BE2C (cell line): ENCODE results near the gene PSG4. TPM values are rescaled to one million over a fixed set of nuclear protein-coding genes. Genes with fewer than 3 reads are reported as not detected.
"Not testable (repeated sequence)": the region's sequence is repeated elsewhere in the genome, so short reads cannot be mapped to it uniquely, and the experiment has no call there.

ENCODE experiments used
- DNase-seq: peaks from one replicate; pipeline ENCODE4 v3.0.0-alpha.2; 2020
- H3K27me3 ChIP-seq: fragments of 250-450 bp; sonication (Bioruptor Pico); 2 replicates; pipeline ENCODE4 v1.5.1; 2020; ENCODE audit warnings: mild to moderate bottlenecking
- H3K36me3 ChIP-seq: fragments of 250-450 bp; sonication (Bioruptor Pico); 2 replicates; pipeline ENCODE4 v1.5.1; 2020; ENCODE audit warnings: mild to moderate bottlenecking
- H3K4me1 ChIP-seq: fragments of 250-450 bp; sonication (Bioruptor Pico); 2 replicates; pipeline ENCODE4 v1.5.1; 2020
- H3K4me3 ChIP-seq: 2 replicates; pipeline ENCODE4 v1.5.1; 2011; ENCODE audit warnings: low read depth, low read length
- H3K9me3 ChIP-seq: fragments of 250-450 bp; sonication (Bioruptor Pico); 2 replicates; pipeline ENCODE4 v1.5.1; 2020
- CTCF ChIP-seq: IDR thresholded peaks from 2 replicates; pipeline ENCODE4 v1.5.1; 2012; ENCODE audit warnings: mild to moderate bottlenecking, low read depth, low read length
- polyA plus RNA-seq: library from polyadenylated mRNA; unstranded; fragments of >200 nt; gene quantifications from one replicate; pipeline ENCODE4 v1.2.1, GENCODE V29; 2012; ENCODE audit warnings: low read depth, missing spikeins; ENCODE audit not compliant: insufficient read length, insufficient read depth

PSG4 gene
- not detected for polyA plus RNA-seq

- H3K4me3 ChIP-seq, H3K4me1 ChIP-seq, H3K27me3 ChIP-seq, H3K9me3 ChIP-seq, H3K36me3 ChIP-seq, DNase-seq: not testable (repeated sequence)
Measured at GRCh38 chr19:43205471-43206105, at the start of gene PSG4. PSG4 (minus strand) TSS chr19:43205638; CDS start chr19:43205536, 102 bp downstream.

- not testable (repeated sequence) for H3K4me3 ChIP-seq, DNase-seq, H3K4me1 ChIP-seq, H3K36me3 ChIP-seq, H3K27me3 ChIP-seq, H3K9me3 ChIP-seq
Measured at GRCh38 chr19:43251428-43251827, 46.0 kb upstream of the PSG4 start.

GRCh38 chr19:43250296-43250695, 44.9 kb upstream of the PSG4 start:
- H3K36me3 ChIP-seq, H3K4me1 ChIP-seq, H3K27me3 ChIP-seq, H3K9me3 ChIP-seq, DNase-seq, H3K4me3 ChIP-seq: not testable (repeated sequence)

DNA sequence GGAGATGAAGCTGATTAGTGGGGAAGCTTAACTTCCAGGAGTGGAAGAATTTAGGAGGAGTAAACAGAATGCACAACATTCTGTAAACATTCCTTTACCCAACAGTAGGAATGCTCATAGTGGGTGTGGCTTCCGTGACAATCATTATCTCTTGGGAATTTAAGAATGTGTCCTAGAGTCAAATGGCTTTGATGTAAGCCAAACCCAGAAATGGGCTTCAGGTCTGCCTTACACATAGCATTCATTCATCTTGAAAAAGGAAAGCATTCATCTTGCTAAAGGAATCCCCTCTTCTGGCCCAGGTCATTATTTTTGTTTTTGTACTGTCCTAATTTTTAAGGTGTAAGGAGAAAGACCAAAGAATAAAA, 43.2 kb upstream of the PSG4 start:
- H3K4me3 ChIP-seq, DNase-seq, H3K36me3 ChIP-seq, H3K27me3 ChIP-seq, H3K4me1 ChIP-seq, H3K9me3 ChIP-seq: not testable (repeated sequence)

DNA sequence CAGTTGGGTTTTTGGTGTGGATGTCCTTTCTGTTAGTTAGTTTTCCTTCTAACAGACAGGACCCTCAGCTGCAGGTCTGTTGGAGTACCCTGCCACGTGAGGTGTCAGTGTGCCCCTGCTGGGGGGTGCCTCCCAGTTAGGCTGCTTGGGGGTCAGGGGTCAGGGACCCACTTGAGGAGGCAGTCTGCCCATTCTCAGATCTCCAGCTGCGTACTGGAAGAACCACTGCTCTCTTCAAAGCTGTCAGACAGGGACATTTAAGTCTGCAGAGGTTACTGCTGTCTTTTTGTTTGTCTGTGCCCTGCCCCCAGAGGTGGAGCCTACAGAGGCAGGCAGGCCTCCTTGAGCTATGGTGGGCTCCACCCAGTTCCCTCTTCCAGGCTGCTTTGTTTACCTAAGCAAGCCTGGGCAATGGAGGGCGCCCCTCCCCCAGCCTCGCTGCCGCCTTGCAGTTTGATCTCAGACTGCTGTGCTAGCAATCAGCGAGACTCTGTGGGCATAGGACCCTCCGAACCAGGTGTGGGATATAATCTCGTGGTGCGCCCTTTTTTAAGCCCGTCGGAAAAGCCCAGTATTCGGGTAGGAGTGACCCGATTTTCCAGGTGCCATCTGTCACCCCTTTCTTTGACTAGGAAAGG, 41.9 kb upstream of the PSG4 start:
- not testable (repeated sequence) for DNase-seq, H3K4me1 ChIP-seq, H3K9me3 ChIP-seq, H3K4me3 ChIP-seq, H3K36me3 ChIP-seq, H3K27me3 ChIP-seq

DNA sequence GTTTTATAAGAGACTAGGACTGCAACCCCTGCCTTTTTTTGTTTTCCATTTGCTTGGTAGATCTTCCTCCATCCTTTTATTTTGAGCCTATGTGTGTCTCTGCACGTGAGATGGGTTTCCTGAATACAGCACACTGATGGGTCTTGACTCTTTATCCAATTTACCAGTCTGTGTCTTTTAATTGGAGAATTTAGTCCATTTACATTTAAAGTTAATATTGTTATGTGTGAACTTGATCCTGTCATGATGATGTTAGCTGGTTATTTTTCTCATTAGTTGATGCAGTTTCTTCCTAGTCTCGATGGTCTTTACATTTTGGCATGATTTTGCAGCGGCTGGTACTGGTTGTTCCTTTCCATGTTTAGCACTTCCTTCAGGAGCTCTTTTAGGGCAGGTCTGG, 40.4 kb upstream of the PSG4 start:
- DNase-seq, H3K4me1 ChIP-seq, H3K36me3 ChIP-seq, H3K4me3 ChIP-seq, H3K9me3 ChIP-seq, H3K27me3 ChIP-seq: not testable (repeated sequence)

GRCh38 chr19:43242211-43242610, 36.8 kb upstream of the PSG4 start:
- H3K27me3 ChIP-seq, H3K4me1 ChIP-seq, H3K9me3 ChIP-seq, DNase-seq, H3K4me3 ChIP-seq, H3K36me3 ChIP-seq: not testable (repeated sequence)

DNA sequence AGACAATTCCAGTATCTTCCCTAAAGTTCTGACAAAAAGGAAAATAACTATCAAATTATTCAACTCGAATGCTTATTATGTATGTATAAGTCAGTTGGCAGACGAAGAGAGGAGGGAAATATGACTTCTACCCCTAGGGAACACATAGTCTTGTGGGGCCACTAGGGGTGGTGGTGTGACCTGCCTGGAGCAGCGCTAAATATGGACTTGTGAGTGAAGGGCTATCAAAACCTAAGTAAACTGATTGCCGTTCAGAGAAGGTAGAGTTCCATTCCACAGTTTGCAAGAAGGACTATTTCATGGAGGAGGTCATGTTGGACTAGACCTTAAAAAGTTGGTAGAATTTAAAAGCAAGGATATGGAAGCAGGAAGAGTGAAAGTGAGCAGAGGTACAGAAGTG, 32.8 kb upstream of the PSG4 start:
- H3K4me1 ChIP-seq, DNase-seq, H3K36me3 ChIP-seq, H3K9me3 ChIP-seq, H3K27me3 ChIP-seq, H3K4me3 ChIP-seq: not testable (repeated sequence)

DNA sequence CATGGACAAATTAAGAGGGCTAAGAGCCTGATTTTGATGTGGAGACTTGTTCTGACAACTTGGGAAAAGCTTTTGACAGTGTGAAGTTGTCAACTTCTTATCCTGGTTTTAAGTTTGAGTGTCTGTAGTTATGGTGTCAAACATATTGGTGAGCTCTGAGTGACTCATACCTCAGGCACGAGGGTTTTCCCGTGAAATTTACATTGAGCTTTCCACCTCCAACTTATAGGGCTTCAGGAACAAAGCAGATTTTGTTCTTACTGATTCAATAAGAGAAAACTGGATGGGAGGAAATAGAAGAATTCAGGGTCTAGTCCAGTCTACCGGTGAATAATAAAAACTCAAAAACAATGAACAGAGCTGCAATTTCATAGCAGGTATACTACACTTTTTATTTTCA, 30.2 kb upstream of the PSG4 start:
- H3K27me3 ChIP-seq, H3K9me3 ChIP-seq, H3K36me3 ChIP-seq, DNase-seq, H3K4me1 ChIP-seq, H3K4me3 ChIP-seq: not testable (repeated sequence)

DNA sequence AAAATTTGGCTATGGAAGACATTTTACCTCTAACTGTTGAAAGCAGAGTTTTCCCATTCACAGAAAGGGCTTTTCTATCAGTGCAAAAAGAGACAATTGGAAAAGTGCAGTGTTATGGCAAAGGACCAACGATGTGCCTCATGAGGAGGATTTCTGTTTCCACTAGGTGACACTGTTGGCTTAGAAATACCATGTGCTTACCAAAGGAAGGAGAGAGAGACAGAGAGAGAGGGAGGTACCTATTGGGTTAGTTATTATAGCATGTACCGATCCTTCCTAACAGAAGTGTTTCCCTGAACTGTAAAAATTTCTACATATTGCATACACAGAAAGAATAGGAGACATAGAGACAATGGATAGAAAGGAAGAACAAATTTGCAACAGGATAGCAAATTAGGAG, 23.9 kb upstream of the PSG4 start:
- no peaks in the 10 kb centered on the region for H3K27me3 ChIP-seq
- no peaks in the 10 kb centered on the region for H3K4me1 ChIP-seq
- no peak overlapping the region for H3K4me3 ChIP-seq
- no peaks in the 10 kb centered on the region for H3K36me3 ChIP-seq
- TF ChIP-seq CTCF: no peak
- no peaks in the 10 kb centered on the region for H3K9me3 ChIP-seq
- DNase-seq: no peak

DNA sequence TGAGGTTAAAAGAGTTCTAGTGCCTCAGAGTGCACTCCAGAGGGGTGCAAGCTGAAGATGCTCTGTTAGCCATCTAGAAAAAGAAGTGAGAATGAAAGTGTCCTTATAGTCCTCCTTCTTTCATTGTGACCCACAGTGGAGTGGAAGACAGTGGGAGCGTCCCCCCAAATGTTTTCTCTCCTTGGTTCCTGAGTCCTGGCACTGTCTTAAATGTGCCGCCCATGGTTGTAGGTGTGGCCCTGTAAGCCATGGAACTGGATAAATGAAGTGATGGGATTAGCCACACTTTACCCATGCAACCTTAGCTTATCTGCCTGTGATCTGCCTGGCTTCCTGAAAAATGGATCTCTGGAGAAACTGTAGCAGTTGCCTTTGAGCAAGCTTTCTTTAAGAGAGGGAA, 23.3 kb upstream of the PSG4 start:
- DNase-seq, H3K27me3 ChIP-seq, H3K4me3 ChIP-seq, H3K9me3 ChIP-seq, H3K36me3 ChIP-seq, H3K4me1 ChIP-seq: not testable (repeated sequence)

DNA sequence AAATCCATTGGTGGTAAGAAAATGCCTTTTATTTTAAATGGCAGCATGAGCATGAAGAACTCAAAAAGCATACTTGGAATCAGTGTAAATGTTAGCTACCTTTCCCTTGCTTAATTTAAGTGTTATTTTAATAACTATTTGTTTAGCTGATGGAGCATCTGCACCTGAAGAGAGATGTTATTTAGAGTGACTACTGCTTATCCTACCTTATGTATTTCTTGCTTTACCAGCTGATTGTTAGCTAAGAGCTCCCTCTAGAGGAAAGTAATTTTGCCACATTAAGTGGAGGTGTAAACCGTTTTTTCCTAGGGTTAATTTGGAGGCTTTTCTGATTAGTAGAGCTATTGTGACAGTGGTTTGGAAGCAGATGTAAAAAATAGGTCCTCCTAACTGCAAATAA, 21.5 kb upstream of the PSG4 start:
- not testable (repeated sequence) for DNase-seq, H3K4me1 ChIP-seq, H3K36me3 ChIP-seq, H3K9me3 ChIP-seq, H3K27me3 ChIP-seq, H3K4me3 ChIP-seq
